Epidermal melanocyte (primary cell): ENCODE measurements around the gene COL18A1.

ENCODE experiments used
- DNase-seq: peaks from one replicate; pipeline ENCODE4 v3.0.0; 2011; ENCODE audit warnings: low spot score; ENCODE audit not compliant: insufficient read length

The COL18A1 gene

GRCh38 chr21:45479691-45480675, 75.0 kb downstream of the COL18A1 start:
- DNase-seq: no peak

DNA sequence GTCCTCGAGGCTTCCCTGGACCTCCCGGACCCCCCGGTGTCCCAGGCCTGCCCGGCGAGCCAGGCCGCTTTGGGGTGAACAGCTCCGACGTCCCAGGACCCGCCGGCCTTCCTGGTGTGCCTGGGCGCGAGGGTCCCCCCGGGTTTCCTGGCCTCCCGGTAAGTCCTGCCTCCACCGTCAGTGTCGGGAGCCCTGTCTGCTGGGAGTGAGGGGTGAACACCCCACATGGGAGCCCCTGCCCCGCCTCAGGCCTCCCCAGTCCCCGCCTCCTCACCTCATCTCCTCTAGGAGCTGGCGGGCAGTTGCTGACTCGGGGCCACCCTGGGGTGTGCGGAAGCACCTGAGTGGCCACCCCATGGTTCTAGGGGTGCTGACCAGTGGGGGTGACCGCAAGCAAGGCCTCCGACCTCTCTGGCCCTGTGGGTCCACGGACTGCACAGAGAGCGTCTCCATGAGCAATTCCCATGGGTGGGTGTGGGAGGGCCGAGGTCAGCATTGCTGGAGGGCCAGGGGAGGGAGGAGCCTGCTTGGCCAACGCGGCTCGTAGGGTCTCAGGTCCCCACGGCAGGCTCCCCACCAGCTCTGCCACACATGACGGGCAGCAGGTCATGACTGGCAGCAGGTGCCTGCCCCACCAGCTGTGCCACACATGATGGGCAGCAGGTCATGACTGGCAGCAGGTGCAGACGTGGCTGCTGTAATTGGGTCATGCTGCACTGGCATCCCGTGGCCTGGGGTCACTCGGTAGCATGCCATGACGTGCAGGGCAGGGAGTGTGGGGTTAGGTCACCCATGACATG, 75.9 kb downstream of the COL18A1 start:
- DNase-seq: no peak

DNA sequence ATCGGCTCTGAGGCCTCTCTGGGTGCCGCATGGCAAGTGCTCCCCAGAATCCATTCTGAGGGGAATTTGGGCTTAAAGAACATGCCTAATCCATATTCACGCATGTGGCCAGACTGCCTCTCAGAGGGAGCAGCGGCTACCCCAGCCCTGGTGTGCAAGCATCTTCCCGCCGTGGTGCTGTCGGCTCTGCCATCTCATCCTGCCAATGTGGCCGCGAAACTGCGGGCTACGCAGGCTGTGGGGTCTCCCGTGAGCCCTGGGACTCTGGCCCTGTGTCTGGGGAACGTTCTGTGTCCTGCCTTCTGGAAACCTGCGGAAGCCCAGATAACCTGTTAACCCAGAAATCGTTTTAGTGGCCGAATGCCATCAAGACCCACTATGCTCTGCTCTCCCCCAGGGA, 76.6 kb downstream of the COL18A1 start:
- no peak for DNase-seq

DNA sequence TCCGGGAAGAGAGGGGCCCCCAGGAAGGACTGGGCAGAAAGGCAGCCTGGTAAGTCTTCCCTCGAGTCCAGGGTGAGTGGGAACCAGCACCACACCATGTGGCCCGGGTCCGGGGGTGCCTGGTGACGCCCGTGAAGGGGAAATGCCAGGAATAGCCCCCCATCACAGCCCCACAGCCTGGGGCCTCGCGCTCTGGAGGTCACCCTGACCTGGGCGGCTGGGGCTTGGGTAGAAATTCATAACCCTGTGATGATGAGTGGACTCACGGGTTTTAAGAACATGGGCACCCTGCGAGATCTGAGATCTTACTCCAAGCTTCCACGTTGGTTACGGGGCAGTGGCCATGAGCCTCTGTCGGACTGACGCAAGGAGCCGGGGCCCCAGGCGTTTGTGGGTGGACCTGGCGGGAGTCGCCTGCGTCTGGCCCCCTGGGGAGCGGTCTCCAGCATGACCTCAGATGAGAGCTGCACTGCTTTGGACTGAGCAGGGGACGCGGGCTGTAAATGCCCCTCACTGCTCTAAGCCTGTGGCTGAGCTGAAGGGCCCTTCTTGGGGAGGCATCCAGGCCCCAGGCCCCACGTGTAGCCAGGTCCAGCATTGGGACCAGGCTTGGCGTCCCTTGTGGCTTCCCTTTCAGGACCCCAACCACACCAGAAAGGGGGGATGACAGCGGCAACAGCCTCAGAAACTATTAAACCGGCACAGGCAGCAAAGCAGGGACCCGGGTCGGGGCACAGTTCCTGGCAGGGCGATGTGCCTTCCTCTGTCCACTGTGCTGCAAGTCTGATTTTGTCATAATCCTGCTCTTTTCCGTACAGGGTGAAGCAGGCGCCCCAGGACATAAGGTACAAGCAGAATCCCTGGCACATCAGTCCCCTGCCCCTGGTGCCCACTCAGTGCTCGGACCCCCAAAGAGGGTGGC, 77.3 kb downstream of the COL18A1 start:
- DNase-seq: no peak

GRCh38 chr21:45482899-45483821, 78.2 kb downstream of the COL18A1 start:
- DNase-seq: no peak

DNA sequence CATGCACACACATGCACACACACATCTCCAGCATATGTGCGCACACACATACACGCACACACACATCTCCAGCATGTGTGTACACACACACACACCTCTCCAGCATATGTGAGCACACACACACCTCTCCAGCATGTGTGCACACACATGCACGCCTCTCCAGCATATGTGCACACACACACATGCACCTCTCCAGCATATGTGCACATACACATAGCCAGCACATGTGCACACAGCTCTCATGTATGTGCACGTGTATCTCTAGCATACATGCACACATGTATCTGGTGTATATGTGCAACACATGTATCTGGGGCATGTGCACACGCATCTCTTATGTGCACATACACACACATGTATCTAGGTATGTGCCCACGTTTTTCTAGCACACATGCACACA, 79.4 kb downstream of the COL18A1 start:
- no peak for DNase-seq

DNA sequence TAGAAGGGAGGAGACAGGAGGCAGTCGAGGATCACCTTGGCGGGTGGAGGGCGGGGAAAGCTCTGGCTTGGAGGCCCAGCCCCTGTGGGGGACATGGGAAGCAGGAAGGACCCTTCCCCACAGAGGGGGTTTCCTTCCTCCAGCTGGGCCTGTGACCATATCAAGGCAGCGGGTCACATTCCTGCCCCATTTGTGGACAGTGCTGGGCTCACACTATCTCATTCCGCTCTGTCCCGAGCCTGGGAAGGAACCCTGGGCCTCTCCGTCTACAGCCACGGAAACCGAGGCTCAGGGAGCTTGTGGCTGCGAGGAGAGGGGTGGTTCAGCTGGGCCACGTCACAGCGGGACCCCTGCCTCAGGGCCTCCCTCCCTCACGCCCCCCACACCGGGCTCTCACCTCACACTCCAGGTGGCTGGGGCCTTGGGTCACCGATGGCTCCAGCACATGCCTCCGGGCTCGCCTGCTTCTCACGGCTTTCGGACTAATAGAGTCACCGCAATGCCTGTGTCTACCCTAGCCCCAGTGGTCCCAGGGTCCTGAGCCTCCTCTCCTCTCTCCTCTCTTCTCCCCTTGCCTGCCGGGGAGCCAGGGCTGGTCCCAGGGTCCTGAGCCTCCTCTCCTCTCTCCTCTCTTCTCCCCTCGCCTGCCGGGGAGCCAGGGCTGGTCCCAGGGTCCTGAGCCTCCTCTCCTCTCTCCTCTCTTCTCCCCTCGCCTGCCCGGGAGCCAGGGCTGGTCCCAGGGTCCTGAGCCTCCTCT, 80.9 kb downstream of the COL18A1 start:
- DNase-seq: no peak

DNA sequence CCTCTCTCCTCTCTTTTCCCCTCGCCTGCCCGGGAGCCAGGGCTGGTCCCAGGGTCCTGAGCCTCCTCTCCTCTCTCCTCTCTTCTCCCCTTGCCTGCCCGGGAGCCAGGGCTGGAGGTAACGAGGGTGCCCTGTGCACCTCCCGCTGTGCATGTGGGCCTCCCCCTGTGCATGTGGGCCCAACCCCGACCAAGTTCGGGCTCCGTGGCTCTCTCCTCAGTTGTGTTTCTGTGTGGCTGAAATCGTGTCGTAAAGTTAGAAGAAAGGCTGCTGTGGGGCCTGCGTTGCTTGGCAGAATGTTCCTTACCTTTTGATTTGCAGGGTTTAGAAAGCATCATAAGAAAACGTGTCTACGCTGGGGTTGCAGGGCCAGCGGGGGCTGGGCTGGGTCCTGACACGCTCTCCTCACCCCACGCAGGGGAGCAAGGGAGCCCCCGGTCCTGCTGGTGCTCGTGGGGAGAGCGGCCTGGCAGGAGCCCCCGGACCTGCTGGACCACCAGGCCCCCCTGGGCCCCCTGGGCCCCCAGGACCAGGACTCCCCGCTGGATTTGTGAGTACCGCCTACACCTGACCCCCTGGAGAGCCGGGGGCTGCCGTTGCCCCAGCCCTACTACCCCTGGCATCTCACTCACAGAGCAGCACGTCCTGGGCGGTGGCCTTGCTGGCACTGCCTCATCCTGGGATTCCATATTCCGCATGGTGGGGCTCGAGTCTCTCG, 81.6 kb downstream of the COL18A1 start:
- DNase-seq: no peak

GRCh38 chr21:45487161-45487806, 82.3 kb downstream of the COL18A1 start:
- no peak for DNase-seq

DNA sequence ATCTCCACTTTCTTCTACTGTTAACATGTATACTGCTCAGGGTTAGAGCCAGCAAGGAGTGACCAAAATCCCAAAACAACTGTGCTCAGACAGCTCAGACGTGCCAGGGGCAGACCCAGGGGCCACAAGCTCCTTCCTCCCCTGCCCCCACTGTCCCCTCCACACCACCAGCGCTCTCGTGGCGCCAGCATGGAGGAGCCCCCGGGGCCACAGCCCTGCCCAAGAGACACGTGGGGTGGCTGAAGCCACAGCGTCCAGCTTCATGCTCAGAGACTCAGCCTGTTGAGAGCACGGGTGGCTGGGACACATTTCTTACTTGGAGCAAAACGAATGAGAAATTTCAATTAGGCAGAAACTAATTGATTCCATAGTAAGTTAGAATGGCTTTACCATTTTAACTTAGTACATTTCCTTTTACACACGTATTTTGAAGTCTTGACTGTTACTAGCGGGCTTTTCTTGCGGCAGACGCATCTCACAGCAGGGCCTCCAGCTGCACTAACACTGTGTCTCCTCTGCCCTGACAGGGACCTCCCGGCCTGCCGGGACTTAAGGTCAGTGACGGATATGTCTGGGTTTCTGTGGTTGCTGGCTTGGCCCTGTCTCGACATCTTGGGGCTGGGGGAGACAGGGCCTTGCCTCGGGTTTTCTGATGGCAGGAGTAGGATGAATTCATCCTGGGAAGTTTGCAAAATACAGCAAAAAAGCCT, 83.1 kb downstream of the COL18A1 start:
- DNase-seq: no peak

DNA sequence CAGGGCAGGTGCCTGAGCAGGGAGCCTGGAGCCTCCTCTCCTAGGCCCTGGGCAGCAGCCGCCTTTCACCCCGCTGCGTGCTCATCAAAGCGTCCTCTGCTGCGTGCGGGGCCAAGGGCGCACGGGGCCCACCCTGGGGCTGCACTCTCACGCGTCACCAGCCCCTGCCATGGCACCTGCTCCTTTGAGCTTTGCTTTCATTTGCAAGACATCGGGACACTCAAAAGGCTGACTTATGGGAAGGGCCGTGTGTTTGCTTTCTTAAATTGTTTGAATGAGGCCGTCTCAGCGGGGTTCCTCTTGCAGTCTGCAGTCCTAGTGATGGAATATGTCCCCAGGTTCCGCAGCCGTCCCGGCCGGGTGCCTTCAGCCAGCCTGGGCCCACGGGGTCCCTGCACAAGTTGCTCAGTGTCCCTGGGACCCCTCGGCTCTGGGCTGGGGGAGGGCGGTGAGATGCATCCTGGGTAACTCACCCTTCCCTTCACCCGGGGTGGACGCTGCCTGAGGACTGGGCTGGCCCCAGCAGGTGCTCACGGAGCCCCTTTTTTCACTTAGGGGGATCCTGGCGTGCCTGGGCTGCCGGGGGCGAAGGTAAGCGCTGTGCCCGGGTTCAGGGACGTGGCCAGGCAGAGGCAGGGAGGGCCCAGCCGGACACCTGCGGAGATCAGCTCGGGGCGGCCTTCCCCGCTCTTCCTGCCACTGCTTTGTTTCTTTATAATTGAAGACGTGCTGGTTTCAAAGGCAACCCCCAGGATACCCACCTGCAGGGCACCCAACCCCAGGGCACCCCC, 84.2 kb downstream of the COL18A1 start:
- DNase-seq: no peak

- DNase-seq: no peak
Measured at GRCh38 chr21:45489722-45489982, 84.7 kb downstream of the COL18A1 start.

DNA sequence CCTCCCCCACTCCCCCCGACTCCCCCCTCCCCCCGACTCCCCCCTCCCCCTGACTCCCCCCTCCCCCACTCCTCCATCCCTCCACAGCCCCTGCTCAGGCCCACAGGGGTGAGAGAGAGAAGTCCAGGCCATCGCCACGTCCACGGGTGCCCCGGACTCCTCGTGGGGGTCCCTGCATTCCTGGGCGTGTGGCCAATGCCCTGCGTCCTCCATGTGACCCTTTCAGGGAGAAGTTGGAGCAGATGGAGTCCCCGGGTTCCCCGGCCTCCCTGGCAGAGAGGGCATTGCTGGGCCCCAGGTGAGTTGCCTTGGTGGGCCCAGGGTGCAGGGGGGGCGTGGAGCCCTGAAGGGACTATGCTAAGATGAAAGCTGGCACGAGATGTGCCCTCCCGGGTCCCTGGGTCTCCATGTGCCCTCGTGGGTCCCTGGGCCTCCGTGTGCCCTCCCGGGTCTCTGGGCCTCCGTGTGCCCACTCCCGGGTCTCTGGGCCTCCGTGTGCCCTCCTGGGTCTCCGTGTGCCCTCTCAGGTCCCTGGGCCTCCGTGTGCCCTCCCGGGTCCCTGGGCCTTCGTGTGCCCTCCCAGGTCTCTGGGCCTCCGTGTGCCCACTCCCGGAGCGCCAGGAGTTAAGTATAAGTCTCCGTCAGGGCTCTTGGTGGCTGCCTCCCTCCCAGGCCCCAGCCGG, 85.2 kb downstream of the COL18A1 start:
- DNase-seq: no peak

- DNase-seq: no peak
Measured at GRCh38 chr21:45491056-45491455, 86.1 kb downstream of the COL18A1 start.

DNA sequence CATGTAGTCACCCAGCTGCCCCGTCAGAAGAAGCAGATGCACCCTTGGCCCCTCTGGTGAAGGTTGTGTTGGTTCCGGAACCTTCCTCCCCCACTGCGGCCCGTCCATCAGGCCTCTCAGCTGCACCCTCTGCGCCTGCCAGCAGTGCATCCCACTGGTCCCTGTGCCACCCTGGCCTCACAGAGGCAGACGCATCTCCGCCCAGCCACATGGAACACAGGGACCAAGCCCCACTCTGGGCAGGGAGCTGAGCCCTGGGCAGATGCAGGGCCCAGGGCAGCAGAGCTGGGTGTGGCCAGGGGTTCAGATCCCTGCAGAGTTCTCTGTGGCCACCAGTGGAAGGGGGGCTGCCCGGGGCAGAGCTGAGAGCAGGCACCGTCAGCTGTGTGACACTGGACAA, 86.7 kb downstream of the COL18A1 start:
- DNase-seq: no peak

DNA sequence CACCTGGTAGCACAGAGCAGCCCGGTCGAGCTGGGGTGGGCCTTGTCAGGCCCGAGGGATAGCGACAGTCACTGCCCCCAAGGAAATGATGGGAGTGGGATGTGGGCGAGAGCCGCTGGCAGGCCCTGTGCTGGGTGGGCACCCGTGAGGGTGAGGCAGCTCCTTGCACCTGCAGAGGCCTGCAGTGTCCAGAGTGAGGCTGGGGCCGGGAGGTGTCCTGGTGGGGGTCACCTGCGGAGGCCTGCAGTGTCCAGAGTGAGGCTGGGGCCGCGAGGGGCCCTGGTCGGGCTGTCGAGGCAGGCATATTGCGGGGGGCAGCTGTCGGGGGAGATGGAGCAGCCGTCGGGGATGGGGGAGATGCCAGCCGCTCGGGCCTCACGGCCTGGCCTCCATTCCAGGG, 87.8 kb downstream of the COL18A1 start:
- DNase-seq: no peak
